Hepatocyte (in vitro differentiated cells): ENCODE data around the gene ULK4. TPM values are rescaled to one million over a fixed set of nuclear protein-coding genes. Genes with fewer than 3 reads are reported as not detected.

Experiments
- DNase-seq: peaks from one replicate; pipeline ENCODE4 v3.0.0-alpha.2; 2016; ENCODE audit warnings: low spot score
- H2AFZ ChIP-seq: fragments of 200-600 bp; sonication (generic); 2 replicates; pipeline ENCODE4 v1.6.0; 2016; ENCODE audit warnings: antibody characterized with exemption, mild to moderate bottlenecking
- H3K27ac ChIP-seq: fragments of 200-600 bp; sonication (generic); 2 replicates; pipeline ENCODE4 v1.5.1; 2016; ENCODE audit warnings: mild to moderate bottlenecking
- H3K27me3 ChIP-seq: fragments of 200-600 bp; sonication (generic); 2 replicates; pipeline ENCODE4 v1.6.1; 2016
- H3K36me3 ChIP-seq: fragments of 200-600 bp; sonication (generic); replicated peaks from 2 replicates; pipeline ENCODE4 v1.5.1; 2016; ENCODE audit warnings: low read depth; ENCODE audit not compliant: insufficient read depth
- H3K4me1 ChIP-seq: fragments of 200-600 bp; sonication (generic); 2 replicates; pipeline ENCODE4 v1.5.1; 2016; ENCODE audit warnings: mild to moderate bottlenecking, moderate library complexity; ENCODE audit not compliant: insufficient read depth
- H3K4me2 ChIP-seq: fragments of 200-600 bp; sonication (generic); 2 replicates; pipeline ENCODE4 v1.6.0; 2016
- H3K4me3 ChIP-seq: fragments of 200-600 bp; sonication (generic); 2 replicates; pipeline ENCODE4 v1.5.1; 2016; ENCODE audit warnings: mild to moderate bottlenecking
- H3K79me2 ChIP-seq: fragments of 200-600 bp; sonication (generic); 2 replicates; pipeline ENCODE4 v1.6.0; 2017; ENCODE audit warnings: mild to moderate bottlenecking
- H3K9me2 ChIP-seq: fragments of 200-600 bp; sonication (generic); replicated peaks from 2 replicates; pipeline ENCODE4 v1.6.0; 2017; ENCODE audit warnings: mild to moderate bottlenecking; ENCODE audit not compliant: insufficient read depth
- H3K9me3 ChIP-seq: fragments of 200-600 bp; sonication (generic); 2 replicates; pipeline ENCODE4 v1.5.1; 2016; ENCODE audit warnings: low read depth, mild to moderate bottlenecking
- H4K20me1 ChIP-seq: fragments of 200-600 bp; sonication (generic); 2 replicates; pipeline ENCODE4 v1.6.0; 2016; ENCODE audit warnings: mild to moderate bottlenecking; ENCODE audit not compliant: insufficient read depth, poor library complexity, severe bottlenecking
- EZH2 ChIP-seq: fragments of 200-600 bp; sonication (generic); IDR thresholded peaks from 2 replicates; pipeline ENCODE4 v1.6.1; 2016; ENCODE audit warnings: antibody characterized with exemption, mild to moderate bottlenecking, borderline replicate concordance
- EZH2phosphoT487 ChIP-seq: fragments of 200-600 bp; sonication (generic); IDR thresholded peaks from one replicate; pipeline ENCODE4 v1.6.1; 2018; ENCODE audit warnings: antibody characterized with exemption, mild to moderate bottlenecking, low read depth, moderate library complexity; ENCODE audit not compliant: unreplicated experiment, severe bottlenecking
- WGBS: methylation state at CpG from one replicate; pipeline ENCODE4 v1.1.6; 2016; ENCODE audit warnings: low lambda C conversion rate; ENCODE audit errors: missing lambda C conversion rate; 5-methylcytosine and 5-hydroxymethylcytosine counted together
- polyA plus RNA-seq: library from polyadenylated mRNA; unstranded; fragments of >200 nt; fragmentation: Nextera tagmentation; extraction: Ambion mirVana; gene quantifications from 2 replicates; pipeline ENCODE4 v1.2.1, GENCODE V29; 2016
- total RNA-seq: library from RNA; depleted of rRNA; stranded (reverse); fragments of >200 nt; gene quantifications from 2 replicates; pipeline ENCODE4 v1.2.3, GENCODE V29; 2014
- TF ChIP-seq, protein P1 (sequence below): fragments of 200-600 bp; sonication (generic); IDR thresholded peaks from 2 replicates; pipeline ENCODE4 v1.5.1; 2016; ENCODE audit warnings: antibody characterized with exemption, mild to moderate bottlenecking; ENCODE audit not compliant: poor library complexity

ULK4 gene
- total and polyA plus RNA-seq, 2 experiments from 2014 or later, result 3.8 to 9.1 TPM

DNA sequence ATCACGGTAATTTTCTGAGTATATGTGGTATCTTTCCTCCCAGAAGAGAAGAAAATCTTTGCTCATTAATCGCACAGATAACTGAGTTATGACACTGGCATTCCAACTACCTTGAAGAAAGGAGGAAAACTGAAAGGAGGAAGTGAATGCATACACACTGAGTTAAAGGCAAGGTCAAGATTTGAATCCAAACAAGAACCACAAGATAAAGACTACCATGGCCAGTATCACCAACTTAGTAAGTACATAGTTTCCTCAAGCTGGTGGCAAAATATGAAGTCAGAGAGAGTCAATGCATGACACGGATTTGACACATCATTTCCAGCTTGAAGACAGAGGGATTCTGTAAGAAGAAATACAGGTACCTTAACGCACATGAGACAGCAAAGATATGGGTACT lies 287.5 kb downstream of the ULK4 start:
- Histone ChIP-seq H3K4me2 (no peak overlapping the region), H3K9me2 (no peaks in the 10 kb centered on the region), H4K20me1 (no peaks in the 10 kb centered on the region), H3K79me2 (no peaks in the 10 kb centered on the region), H3K27me3 (no peaks in the 10 kb centered on the region), H3K4me1 (peaks cover 3% of the 10 kb centered on the region), H3K27ac (no peak overlapping the region), H3K9me3 (no peaks in the 10 kb centered on the region), H3K4me3 (no peak overlapping the region), H2AFZ (no peak overlapping the region), H3K36me3 (no peaks in the 10 kb centered on the region)
- 80% methylated on average over 4 of the region's 4 CpGs for WGBS
- TF ChIP-seq EZH2 (no peak), EZH2phosphoT487 (no peak)
- TF ChIP-seq, protein P1, sequence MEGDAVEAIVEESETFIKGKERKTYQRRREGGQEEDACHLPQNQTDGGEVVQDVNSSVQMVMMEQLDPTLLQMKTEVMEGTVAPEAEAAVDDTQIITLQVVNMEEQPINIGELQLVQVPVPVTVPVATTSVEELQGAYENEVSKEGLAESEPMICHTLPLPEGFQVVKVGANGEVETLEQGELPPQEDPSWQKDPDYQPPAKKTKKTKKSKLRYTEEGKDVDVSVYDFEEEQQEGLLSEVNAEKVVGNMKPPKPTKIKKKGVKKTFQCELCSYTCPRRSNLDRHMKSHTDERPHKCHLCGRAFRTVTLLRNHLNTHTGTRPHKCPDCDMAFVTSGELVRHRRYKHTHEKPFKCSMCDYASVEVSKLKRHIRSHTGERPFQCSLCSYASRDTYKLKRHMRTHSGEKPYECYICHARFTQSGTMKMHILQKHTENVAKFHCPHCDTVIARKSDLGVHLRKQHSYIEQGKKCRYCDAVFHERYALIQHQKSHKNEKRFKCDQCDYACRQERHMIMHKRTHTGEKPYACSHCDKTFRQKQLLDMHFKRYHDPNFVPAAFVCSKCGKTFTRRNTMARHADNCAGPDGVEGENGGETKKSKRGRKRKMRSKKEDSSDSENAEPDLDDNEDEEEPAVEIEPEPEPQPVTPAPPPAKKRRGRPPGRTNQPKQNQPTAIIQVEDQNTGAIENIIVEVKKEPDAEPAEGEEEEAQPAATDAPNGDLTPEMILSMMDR, result no peak
- DNase-seq, result no peak

DNA sequence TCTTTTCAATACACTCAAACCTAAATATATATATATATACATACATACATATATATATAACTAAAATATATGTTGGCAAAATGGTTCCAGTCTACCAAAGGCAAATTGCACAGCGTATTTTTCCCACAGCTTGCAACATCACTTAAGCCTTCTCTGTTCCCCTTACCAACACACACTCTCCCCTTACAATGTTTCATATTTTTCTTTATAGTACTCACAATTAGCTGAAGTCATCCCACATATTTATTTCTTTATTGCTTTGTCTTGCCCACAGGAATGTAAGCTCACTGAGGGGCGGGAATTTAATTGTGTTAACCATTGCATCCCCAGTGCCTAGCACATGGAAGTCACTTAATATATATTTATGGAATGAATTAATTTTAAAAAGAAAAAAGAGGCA lies 288.3 kb downstream of the ULK4 start:
- WGBS, result 64% methylated on average over 2 of the region's 2 CpGs
- no peaks in the 10 kb centered on the region for H3K9me3 ChIP-seq
- H3K4me2 ChIP-seq, result no peak overlapping the region
- H3K27ac ChIP-seq, result no peak overlapping the region
- no peaks in the 10 kb centered on the region for H3K9me2 ChIP-seq
- H3K27me3 ChIP-seq, result no peaks in the 10 kb centered on the region
- H3K4me1 ChIP-seq, result peaks cover 3% of the 10 kb centered on the region
- no peak overlapping the region for H2AFZ ChIP-seq
- DNase-seq, result no peak
- no peaks in the 10 kb centered on the region for H4K20me1 ChIP-seq
- no peaks in the 10 kb centered on the region for H3K79me2 ChIP-seq
- H3K36me3 ChIP-seq, result no peaks in the 10 kb centered on the region
- TF ChIP-seq EZH2 (no peak), EZH2phosphoT487 (no peak)
- TF ChIP-seq, protein P1, result no peak
- no peak overlapping the region for H3K4me3 ChIP-seq

DNA sequence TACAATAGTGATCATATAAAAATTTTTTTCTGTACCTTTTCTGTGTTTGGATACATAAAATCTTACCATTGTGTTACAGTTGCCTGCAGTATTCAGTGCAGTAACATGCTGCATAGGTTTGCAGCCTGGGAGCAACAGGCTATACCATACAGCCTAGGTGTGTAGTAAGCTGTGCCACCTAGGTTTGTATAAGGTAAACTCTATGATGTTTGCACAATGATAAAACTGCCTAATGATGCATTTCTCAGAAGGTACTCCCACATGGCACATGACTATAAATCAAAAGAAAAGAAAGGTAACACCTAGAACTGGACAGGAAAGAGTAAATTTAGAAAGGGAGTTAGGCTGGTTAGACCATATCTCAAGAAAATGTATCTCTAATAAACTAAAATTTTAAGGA lies 293.5 kb downstream of the ULK4 start:
- Histone ChIP-seq H3K9me2 (no peaks in the 10 kb centered on the region), H3K79me2 (no peaks in the 10 kb centered on the region), H3K27ac (no peak overlapping the region), H3K4me1 (no peaks in the 10 kb centered on the region), H3K4me3 (no peak overlapping the region), H3K27me3 (no peaks in the 10 kb centered on the region), H2AFZ (no peak overlapping the region), H3K9me3 (peaks cover 6% of the 10 kb centered on the region), H3K4me2 (no peak overlapping the region), H3K36me3 (no peaks in the 10 kb centered on the region), H4K20me1 (no peaks in the 10 kb centered on the region)
- TF ChIP-seq EZH2phosphoT487 (no peak), EZH2 (no peak)
- TF ChIP-seq, protein P1, result no peak
- no peak for DNase-seq

DNA sequence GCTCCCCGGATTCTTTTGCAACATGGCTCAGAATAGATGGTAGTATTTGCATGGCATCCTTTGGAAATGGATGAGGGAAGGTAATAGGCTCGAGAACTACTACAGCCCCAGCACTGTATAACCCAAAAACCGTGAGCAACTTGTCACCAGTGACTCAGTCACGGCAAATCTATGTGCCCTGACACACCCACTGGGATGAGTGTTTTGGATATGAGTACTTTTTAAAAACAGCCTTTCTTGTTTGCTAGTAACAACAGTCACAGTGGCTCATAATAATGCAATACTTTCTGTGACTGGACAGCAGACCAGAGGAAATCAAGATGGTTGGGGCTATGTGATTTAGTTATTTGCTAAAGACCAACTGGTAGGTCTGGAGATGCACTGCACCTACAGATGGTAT lies 299.6 kb downstream of the ULK4 start:
- Histone ChIP-seq H3K9me3 (peaks cover 6% of the 10 kb centered on the region), H3K27me3 (no peaks in the 10 kb centered on the region), H3K9me2 (no peaks in the 10 kb centered on the region), H3K4me1 (no peaks in the 10 kb centered on the region), H3K4me2 (no peak overlapping the region), H4K20me1 (no peaks in the 10 kb centered on the region), H3K27ac (no peak overlapping the region), H3K4me3 (no peak overlapping the region), H3K79me2 (no peaks in the 10 kb centered on the region), H2AFZ (no peak overlapping the region), H3K36me3 (no peaks in the 10 kb centered on the region)
- TF ChIP-seq, protein P1, result no peak
- no peak for TF ChIP-seq EZH2
- no peak for TF ChIP-seq EZH2phosphoT487
- whole genome bisulfite sequencing, result 90% methylated on average over 4 of the region's 4 CpGs
- no peak for DNase-seq
